ENCODE data around the gene SNED1. TPM values are rescaled to one million over a fixed set of nuclear protein-coding genes. Genes with fewer than 3 reads are reported as not detected.

Gene SNED1
- total RNA-seq, 1 experiment from 2014 or later = 0.76 TPM

GRCh38 chr2:241133436-241133820 is 135.0 kb downstream of the SNED1 start:
- intact Hi-C loops (cut with micrococcal nuclease; ENCODE audit: unreplicated experiment) = no loop called here
- H3K27ac Mint-ChIP-seq (ENCODE audit: unreplicated experiment) = no peak overlapping the region
- CTCF ChIA-PET = no interaction called here
- no peak for DNase-seq
- no TSS peak for BruUV-seq (replicated peaks)
- no peaks in the 10 kb centered on the region for H3K36me3 Mint-ChIP-seq (ENCODE audit: insufficient read depth, unreplicated experiment)
- no peak overlapping the region for H3K4me3 Mint-ChIP-seq (ENCODE audit: low read depth, unreplicated experiment)
- no peaks in the 10 kb centered on the region for H3K9me3 Mint-ChIP-seq (ENCODE audit: low read depth, unreplicated experiment)
- no peaks in the 10 kb centered on the region for H3K4me1 Mint-ChIP-seq (ENCODE audit: low read depth, unreplicated experiment)
- no peak for TF ChIP-seq CTCF (IDR thresholded peaks at IDR 0.05; ENCODE audit: unreplicated experiment)
- H3K27me3 Mint-ChIP-seq (ENCODE audit: unreplicated experiment) = no peaks in the 10 kb centered on the region

- Mint-ChIP-seq H3K9me3 (ENCODE audit: low read depth, unreplicated experiment) (no peaks in the 10 kb centered on the region), H3K27ac (ENCODE audit: unreplicated experiment) (no peak overlapping the region), H3K4me1 (ENCODE audit: low read depth, unreplicated experiment) (no peaks in the 10 kb centered on the region), H3K4me3 (ENCODE audit: low read depth, unreplicated experiment) (no peak overlapping the region), H3K27me3 (ENCODE audit: unreplicated experiment) (no peaks in the 10 kb centered on the region), H3K36me3 (ENCODE audit: insufficient read depth, unreplicated experiment) (no peaks in the 10 kb centered on the region)
- no TSS peak for BruUV-seq (replicated peaks)
- DNase-seq = no peak
- CTCF ChIA-PET = no interaction called here
- TF ChIP-seq CTCF (IDR thresholded peaks at IDR 0.05; ENCODE audit: unreplicated experiment) = no peak
- intact Hi-C loops (cut with micrococcal nuclease; ENCODE audit: unreplicated experiment) = no loop called here
Measured at GRCh38 chr2:241134711-241135110, 136.3 kb downstream of the SNED1 start.

- H3K9me3 Mint-ChIP-seq (ENCODE audit: low read depth, unreplicated experiment) = no peaks in the 10 kb centered on the region
- no peaks in the 10 kb centered on the region for H3K36me3 Mint-ChIP-seq (ENCODE audit: insufficient read depth, unreplicated experiment)
- CTCF ChIA-PET = no interaction called here
- H3K27ac Mint-ChIP-seq (ENCODE audit: unreplicated experiment) = no peak overlapping the region
- no peak for TF ChIP-seq CTCF (IDR thresholded peaks at IDR 0.05; ENCODE audit: unreplicated experiment)
- no peaks in the 10 kb centered on the region for H3K27me3 Mint-ChIP-seq (ENCODE audit: unreplicated experiment)
- no peak for DNase-seq
- H3K4me3 Mint-ChIP-seq (ENCODE audit: low read depth, unreplicated experiment) = no peak overlapping the region
- intact Hi-C loops (cut with micrococcal nuclease; ENCODE audit: unreplicated experiment) = no loop called here
- no peaks in the 10 kb centered on the region for H3K4me1 Mint-ChIP-seq (ENCODE audit: low read depth, unreplicated experiment)
- BruUV-seq (replicated peaks) = no TSS peak
Measured at GRCh38 chr2:241135737-241136136, 137.3 kb downstream of the SNED1 start.

GRCh38 chr2:241136191-241136590 is 137.8 kb downstream of the SNED1 start:
- DNase-seq = no peak
- no peaks in the 10 kb centered on the region for H3K36me3 Mint-ChIP-seq (ENCODE audit: insufficient read depth, unreplicated experiment)
- no peaks in the 10 kb centered on the region for H3K4me1 Mint-ChIP-seq (ENCODE audit: low read depth, unreplicated experiment)
- no peaks in the 10 kb centered on the region for H3K27me3 Mint-ChIP-seq (ENCODE audit: unreplicated experiment)
- H3K4me3 Mint-ChIP-seq (ENCODE audit: low read depth, unreplicated experiment) = no peak overlapping the region
- no TSS peak for BruUV-seq (replicated peaks)
- no peak overlapping the region for H3K27ac Mint-ChIP-seq (ENCODE audit: unreplicated experiment)
- CTCF ChIA-PET = no interaction called here
- no peak for TF ChIP-seq CTCF (IDR thresholded peaks at IDR 0.05; ENCODE audit: unreplicated experiment)
- no peaks in the 10 kb centered on the region for H3K9me3 Mint-ChIP-seq (ENCODE audit: low read depth, unreplicated experiment)
- intact Hi-C loops (cut with micrococcal nuclease; ENCODE audit: unreplicated experiment) = no loop called here

Measured in Calu3 (cell line).